Fibroblast of peridontal ligament (primary cell): ENCODE data around the gene COLEC12.

Experiments
- DNase-seq: peaks from one replicate; pipeline ENCODE4 v3.0.0-alpha.2; 2010; ENCODE audit errors: extremely low read depth

The COLEC12 gene

DNA sequence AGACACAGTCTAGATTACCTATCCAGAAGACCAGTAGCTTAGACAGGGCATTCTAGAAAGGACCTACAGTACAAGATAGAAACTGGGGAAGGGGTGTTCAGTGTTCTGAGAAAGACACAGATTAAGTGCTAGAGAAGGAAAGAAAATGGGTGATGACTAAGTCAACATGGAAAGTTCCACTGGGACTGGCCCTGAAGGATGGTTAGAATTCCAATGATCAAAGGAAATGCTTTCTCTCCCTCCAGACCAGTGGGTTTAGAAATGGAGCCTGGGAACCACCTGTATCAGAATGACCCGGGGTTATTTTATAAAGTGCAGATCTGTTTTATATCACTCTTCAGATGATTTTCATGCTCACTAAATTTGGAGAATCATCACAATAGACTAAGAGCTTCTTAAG, 5.8 kb upstream of the COLEC12 start:
- DNase-seq: no peak

DNA sequence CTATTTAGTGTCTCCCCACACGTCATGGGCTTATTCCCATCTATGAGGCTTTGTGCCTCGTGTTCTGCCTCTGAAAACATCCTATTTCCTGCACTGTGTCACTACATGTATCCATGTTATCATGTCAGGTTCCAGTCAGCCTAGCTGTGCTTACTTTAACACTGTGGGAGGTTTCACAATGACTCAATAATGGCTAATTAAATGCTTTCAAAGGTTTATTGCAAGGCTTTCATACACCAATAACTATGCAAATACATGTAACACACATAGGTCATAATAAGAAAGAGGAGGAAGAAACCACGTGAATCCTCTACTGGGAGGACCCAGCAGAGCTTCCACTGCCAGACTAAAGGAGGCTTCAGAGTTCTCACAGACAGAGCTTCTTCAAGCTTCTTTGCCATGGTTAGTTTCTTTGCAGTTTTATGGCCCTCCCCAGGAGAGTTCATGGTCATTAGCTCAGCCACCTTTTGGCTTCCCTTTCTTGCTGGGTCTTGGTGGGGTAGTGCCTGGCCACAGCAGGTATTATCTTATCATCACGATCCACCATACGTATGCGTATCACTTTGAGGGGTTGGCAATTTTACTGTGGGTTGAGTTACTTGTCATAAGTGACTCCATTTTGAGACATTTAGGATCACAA, 5.1 kb upstream of the COLEC12 start:
- DNase-seq: no peak

DNA sequence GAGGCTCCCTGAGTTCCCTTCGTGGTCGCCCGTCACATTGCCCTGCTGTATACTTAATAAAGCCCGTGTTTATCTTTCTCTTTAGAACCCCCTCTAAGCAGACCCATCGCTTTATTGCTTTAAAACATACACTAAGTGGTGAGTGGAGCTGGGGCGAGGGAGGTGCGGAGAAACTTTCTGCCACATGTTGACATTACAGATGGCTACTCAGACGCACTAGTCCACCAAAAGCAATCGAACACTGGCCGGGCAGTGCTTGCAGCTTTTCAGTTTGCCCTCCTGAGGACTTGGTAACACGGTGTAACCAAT, 859 bp upstream of the COLEC12 start:
- no peak for DNase-seq

DNA sequence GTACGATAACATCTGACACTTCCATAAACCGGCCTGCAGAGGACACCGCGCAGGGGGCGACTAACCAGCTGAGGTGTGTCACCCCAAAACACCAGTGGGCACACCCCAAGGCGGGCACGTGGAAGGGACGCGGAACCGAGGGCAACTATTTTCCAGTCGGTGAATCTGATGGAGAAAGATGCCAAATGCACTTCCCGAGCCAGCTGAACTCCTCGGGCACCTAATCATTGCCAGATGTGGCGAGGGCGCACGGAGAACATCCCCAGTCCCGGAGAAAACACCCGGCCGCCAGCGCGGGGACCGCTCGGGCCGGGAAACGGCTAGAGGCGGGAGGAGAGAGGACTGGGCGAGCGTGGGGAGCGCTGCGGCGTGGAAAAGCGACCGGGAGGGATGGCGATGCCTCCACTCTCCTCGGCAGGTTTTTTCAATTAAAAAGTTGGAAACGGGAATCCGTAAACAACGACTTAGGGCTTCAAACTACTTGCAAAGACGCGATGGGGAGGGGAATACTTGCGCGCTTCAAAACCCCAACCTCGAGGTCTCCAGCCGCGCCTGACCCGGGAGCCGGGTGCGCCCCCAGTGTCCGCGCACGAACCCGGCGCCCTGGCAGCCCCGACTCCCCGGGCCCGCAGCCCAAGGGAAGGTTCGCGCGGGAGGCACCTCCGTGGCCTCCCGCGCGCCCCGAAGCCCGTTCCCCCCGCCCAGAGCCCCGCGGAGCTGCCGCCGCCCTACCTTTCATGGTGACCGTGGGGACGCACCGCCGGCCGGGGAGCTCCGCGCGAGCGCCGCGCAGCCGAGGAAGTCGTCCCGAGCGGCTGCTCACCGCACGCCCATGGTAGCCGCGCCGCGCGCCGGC, 497 bp downstream of the COLEC12 start:
- DNase-seq: peak; percentile 70

DNA sequence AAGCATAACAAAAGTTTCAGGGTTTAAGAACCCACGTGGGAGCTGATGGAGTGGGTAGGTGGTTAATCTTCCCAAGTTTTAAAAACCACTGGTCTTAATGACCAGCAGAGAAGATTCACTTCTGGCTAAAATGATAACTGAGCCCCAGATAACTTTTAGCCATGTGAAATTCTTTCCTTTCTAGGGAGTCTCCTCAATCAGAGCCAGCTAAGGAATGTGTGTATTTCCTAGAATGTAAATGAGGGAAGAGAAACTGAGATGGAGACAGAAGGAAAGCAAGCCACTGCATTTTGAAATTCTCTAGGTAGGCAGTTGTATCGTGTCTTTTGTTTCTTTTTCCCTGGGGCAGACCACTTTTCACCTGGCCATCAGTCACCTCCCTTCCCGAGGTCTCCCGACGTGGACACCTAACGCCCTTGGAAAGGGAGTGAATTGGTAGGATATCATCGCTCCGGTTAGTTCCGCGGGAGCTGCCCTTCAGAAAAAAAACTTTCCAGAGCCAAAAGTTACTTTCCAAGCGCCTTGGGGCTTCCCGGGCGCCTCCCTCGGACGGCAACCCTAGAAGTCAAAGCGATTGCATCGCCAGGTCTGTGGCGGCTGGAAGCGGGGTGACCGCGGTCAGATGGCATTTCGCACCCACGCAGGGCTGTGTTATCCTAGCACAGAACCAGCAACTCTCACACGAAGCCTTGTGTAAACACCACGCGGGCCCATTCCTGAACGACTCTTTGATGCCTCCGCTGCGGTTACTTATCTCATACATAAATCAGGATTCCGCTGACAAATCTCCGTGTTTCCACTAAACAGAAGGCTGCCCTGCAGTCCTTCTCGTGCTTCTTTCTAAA, 1.3 kb downstream of the COLEC12 start:
- peak; percentile 78 for DNase-seq

DNA sequence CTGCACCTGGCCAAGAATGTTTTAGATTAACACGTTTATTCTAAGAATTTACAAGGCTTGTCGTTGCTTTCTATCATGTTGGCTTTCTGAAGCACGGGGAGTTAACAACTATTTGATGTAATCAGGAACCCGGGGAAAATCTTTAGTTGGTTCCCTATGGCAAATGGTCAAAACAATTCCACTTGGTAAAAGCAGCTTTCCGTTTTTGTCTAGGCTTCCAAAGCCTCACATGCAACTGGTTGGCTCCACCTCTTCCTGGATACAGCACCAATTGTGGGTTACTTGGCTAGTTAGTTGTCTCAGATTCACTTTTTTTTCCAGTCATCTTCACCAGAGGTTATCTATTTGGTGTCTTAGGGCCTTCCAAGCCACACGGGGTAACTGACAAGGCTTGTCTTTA, 2.8 kb downstream of the COLEC12 start:
- DNase-seq: peak; percentile 78

DNA sequence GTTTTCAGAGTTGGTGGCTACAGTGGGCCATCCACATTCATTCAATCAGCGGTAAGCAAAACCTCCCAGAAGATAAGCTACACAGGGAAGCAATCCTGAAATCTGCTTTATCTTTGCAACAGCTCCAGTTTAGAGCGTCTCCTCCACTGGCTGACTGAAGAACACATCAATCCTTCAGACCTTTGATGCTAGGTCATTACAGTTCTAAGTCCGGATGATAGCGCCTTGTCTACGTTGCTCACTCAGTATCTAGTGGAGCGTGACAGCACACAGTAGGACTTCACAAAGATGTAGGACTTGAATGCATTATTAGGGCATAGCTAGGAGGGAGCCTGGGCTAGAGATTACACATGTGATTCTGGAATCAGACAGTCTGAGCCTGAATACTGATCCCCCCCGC, 5.0 kb downstream of the COLEC12 start:
- DNase-seq: no peak

DNA sequence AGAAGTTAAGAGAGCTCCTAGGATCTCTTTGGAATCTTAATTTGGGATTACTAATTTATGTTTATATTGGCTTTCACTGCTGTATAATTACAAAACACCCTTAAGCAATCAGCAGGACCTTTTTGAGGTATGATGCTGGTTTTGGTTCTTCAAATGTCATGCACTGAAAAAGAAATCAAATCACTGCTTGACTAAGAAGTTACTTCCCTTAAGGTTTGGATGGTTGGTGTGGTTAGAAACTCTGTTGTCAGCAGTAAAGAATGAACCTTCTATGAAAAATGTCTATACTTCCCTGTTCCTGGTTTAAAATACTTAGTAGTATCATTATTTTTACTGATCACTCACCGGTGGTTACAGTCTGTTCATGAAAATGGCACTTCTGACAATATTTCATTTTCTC, 5.5 kb downstream of the COLEC12 start:
- peak; percentile 74 for DNase-seq

DNA sequence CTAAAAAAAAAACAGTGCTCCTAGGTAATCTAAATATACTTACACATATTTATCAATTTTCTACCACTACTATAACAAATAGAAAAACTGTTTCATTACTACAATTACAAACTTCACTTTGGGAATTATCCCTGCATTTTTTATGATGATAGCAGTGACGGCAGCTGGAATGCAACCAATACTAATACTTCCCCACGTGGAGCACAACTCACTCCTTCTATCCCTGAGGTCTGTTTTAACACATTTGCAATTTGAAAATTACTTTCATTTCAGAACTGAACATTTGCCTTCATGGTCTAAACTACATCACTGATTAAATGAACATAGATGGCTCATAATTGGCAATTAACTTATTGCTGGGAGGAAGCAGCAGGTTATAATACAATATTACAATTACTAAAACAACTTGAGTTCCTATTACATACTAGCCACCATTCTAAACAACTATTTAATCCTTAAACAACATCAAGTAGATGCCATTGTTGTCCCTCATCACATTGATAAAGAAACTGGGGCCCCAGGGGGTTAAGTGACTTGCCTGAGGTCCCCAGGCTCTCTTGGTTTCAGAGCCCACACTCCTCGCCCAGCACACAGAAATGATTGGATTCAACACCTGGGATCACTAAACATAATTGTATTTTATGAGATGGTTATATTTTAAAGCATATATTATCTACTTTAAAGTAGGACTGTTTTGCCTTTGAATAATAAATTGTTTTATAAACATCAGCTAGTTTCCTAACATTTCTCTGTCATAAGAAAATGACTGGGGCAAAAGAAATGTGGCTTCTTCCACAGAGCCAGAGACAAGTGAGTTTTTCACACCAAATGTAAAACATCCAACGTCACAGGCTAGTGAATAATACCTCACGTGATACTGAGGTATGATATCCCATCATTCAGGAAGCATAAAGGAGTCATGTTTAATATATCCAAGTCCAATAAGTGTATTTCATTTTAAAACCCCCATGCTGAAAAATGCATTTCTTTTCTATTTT, 6.2 kb downstream of the COLEC12 start:
- DNase-seq: peak; percentile 92

DNA sequence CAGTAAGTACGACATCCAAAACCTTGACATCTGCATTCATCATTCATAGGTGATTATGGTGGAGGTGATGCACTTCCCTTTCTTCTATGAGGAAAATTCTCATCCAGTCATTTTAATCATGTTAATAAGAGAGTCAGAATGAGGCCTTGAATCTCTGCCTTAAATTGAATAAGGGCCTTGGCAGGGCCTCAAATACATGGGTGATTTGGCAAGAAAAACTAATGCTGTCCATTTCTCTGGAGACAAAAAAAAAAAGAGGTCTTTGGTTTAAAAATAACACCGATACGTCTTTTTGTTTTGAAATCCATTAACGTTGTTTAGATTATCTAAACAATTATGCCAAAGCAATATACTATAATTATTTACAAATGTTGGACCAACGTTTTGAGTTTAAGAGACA, 8.1 kb downstream of the COLEC12 start:
- DNase-seq: peak; percentile 82

DNA sequence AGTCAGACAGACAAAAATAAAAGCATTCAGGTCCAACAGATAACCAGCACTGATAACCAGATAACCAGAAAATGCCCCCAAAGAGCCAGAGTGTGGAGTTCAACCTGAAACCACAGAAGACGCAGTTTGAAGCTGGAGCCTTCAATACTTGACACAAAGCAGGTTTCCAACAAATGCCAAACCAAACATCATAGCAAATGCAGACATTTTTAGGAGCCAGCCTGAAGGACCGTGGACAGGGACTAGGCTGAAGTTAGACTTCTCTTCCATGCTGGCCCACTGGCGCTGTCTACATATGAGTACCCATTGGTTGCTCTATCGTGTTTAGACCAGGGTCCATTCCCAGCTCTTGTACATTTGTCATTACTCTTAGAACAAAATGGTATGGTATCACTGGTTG, 9.9 kb downstream of the COLEC12 start:
- DNase-seq: no peak

DNA sequence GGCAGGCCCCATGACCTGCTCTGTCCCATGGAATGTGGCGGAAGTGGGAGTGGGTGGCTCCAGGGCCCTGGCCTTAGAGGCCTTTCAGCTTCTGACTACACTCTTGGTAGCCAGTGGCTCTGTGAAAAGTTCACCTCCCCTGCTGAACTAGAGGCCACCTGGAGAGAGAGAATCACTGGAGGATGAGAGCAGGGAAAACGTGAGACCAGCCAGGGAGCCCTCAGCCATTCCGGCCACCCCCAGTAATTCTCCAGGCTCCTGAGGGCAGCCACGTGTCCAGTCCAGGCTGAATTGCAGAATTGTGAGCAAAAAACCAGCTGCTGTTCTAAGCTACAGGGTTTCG, 10.5 kb downstream of the COLEC12 start:
- DNase-seq: no peak

DNA sequence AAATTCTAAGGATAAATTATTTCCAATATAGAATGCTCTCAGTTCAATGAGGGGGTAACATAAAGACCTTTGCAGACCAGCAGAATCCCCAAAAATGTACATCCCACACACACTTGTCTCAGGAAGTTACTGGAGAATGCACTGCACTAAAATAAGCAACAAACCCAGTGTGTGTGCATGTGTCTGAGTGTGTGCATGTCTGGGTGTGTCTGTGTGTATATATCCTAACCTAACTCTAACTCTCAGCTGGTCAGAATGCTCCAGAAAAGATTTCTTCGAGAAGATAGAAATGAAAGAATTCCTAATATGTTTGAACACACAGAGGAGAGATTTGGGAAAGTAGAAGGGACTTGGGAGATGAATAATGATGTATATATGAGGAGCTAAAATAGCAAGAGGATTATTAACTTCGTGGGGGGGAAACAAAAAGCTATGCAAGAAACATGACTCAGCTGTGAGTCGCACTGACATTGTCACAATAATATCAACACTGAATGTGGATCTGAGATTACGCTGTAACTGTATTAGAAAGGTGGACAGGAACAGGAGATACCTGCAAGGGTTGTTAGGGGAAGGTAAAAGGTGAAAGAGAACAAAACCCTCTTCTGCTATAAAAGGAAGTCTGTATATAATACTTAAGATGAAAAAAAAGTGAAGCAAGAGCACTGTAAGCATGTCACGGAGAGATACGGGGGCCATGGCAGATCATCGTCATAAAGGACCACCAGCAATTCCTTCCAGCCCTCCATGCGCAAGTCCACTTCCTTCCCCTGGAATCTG, 11.1 kb downstream of the COLEC12 start:
- peak; percentile 71 for DNase-seq

DNA sequence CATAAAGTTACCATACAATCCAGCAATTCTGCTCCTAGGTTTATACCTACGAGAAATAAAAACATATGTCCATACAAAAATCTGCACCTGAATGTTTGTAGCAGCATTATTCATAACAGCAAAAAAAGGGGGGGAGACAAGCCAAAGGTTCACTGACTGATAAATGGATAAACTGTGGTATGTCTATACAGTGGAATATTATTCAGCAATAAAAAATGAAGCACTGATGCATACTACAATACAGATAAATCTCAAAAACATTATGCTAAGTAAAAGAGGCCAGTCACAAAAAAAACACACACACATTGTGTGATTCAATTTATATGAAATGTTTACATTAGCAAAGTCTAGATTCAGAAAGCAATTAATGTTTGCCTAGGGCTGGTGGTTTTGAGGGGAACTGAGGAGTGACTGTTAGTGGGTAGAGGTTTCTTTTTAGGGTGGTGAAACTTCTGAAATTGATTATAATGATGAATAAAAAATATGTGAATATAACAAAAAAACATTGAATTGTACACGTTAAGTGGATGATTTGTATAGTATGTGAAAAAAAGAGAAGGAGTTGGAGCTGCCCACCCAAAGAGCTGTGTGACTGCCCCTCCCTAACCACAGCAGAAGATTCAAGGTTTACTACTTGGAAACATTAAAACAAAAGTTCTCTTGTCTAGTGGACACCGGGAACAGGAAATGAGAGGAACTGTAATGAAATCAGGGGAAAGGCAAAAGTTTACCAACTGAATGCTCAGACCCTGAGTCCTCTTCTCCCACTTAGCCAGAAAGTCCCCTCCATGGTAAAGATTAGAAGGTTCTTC, 13.4 kb downstream of the COLEC12 start:
- DNase-seq: no peak

DNA sequence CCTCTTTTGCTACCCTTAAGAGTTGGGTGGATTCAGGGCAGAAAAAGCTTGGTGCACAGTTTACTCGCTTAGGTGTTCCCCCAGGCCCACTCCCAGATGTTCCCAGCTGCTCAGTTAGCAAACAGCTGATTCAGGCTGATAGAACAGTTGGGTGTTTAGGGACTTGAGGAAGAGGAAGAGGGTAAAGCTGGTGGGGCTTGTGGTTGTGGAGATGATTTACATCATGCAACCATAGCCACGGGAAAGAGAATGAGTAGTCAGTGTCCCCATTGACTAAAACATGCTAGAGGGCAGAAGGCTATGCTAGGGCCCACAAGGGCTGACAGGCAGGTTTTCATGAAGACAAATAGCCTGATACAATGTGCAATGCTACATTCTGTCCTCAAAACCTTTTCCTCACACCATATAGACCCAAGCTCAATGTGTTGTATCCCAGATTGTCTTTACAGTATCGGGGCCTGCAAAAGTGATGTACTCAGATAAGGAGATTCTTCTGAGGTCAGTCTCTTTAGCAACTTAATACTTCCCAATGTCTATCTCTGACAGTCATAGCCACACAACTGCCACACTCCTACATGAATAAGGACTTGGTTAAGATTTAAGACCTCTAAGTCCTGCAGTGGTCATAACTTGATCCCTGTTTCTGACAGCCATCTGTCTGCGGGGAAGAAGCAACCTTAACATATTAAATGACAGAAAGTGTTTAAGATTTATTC, 15.6 kb downstream of the COLEC12 start:
- DNase-seq: no peak

DNA sequence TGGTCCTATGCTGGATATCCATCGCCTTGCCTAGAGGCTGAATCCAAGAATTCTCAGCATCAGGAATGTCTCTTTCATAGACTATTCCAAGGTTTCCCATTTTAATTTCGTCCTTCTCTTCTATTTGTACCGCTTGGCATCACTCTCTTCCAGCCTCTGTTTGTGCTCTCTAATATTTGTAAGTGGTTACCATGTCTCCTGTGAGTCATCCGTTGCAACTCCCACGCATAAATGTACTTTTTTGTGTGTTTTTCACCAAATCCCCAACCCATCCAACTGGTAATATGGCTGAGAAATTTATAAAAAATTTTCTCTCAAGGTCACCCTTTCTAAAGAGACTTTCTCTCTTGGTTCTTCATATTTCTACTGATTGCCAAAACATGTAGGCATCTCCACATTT, 21.8 kb downstream of the COLEC12 start:
- DNase-seq: peak; percentile 86

DNA sequence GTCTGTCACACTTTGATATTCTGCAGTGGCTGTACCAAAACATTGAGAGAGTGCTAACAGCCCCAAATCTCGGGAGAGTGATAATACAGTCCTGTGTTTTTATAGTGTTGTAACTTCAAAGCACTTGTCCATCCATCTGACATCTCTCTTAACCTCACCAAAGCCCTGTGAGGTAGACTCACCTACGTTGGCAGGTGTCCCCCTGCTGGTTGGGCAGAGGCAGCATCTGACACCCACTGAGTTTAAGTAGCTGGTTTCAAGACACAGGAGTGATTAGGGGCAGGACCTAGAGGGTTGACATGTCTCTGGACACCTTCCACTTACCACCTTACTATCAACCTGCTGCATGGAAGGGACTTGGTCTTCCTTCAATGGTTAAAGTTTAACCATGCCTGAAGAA, 22.9 kb downstream of the COLEC12 start:
- DNase-seq: no peak

DNA sequence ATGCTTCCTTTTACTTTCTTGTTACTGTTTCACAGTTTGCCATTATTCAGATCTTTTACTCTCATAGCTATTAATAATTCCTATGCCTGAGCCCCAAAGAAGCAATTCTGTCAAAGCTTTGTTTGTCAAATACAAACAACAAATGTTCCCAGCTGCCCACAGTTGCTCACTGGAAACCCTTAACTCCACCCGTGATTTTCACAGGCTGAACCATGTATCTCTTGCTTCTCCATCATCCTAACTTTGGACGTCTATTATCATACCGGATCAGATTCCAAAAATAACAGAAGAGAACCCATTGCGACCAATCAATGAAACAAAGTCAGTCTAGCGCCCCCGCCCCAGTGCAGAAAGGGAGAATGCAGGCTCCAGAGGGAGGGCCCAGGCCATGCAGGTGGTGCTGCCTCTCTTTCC, 24.2 kb downstream of the COLEC12 start:
- DNase-seq: no peak
